ENCODE results near the gene GNAZ. TPM values are rescaled to one million over a fixed set of nuclear protein-coding genes. Genes with fewer than 3 reads are reported as not detected.

Gene GNAZ
- total RNA-seq, 1 donor from 2014 or later, result under 0.01 TPM

DNA sequence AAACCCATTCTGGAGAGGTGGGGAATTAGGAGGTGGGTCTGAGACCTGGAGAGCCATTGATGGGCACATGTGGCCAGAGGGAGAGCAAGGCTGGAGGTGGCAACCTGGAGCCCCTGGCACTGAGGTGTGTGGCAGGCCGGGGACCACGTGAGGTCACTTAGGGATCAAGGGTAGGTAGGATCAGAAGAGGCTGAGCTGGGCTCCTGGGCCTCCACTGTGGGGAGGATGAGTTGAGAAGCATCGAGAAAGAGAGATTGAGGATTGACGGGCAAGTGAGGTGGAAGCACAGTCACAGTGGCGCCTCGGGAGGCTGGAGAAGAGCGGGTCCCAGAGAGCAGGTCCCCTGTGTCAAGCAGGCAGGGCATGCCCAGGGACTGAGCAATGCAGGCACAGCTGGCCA is 4.1 kb downstream of the GNAZ start:
- TF ChIP-seq, protein P1, sequence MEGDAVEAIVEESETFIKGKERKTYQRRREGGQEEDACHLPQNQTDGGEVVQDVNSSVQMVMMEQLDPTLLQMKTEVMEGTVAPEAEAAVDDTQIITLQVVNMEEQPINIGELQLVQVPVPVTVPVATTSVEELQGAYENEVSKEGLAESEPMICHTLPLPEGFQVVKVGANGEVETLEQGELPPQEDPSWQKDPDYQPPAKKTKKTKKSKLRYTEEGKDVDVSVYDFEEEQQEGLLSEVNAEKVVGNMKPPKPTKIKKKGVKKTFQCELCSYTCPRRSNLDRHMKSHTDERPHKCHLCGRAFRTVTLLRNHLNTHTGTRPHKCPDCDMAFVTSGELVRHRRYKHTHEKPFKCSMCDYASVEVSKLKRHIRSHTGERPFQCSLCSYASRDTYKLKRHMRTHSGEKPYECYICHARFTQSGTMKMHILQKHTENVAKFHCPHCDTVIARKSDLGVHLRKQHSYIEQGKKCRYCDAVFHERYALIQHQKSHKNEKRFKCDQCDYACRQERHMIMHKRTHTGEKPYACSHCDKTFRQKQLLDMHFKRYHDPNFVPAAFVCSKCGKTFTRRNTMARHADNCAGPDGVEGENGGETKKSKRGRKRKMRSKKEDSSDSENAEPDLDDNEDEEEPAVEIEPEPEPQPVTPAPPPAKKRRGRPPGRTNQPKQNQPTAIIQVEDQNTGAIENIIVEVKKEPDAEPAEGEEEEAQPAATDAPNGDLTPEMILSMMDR (IDR thresholded peaks at IDR 0.05; ENCODE audit: insufficient read depth, low read length, severe bottlenecking), result no peak
- no peak for DNase-seq (ENCODE audit: low read depth)
- FAIRE-seq, result no peak
- Histone ChIP-seq H3K27me3 (ENCODE audit: control insufficient read depth, insufficient read depth, low read length) (peaks cover 3% of the 10 kb centered on the region), H3K4me3 (ENCODE audit: low read depth, low read length) (no peak overlapping the region), H3K36me3 (ENCODE audit: control insufficient read depth, insufficient read depth, low read length) (no peaks in the 10 kb centered on the region)

DNA sequence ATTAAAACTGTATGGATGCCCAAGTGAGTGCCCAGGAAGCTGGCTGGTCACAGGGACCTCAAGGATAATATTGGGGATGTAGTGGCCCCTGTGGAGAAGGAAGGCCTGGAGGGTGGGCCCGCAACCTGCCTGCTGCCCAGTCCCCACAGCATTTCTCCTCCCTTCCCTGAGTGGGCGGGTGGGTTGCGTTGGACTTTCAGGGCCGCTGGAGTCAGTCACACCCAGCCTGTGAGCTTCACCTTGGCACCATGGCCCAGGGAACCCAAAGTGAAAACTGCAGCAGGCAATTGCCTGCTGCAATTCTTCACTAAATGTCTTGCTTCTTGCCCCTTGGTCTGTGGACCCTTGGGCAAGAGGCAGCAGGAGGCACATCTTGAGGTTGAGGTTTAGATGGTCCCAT is 4.7 kb downstream of the GNAZ start:
- peaks cover 3% of the 10 kb centered on the region for H3K27me3 ChIP-seq (ENCODE audit: control insufficient read depth, insufficient read depth, low read length)
- FAIRE-seq, result no peak
- TF ChIP-seq, protein P1 (IDR thresholded peaks at IDR 0.05; ENCODE audit: insufficient read depth, low read length, severe bottlenecking), result no peak
- no peak overlapping the region for H3K4me3 ChIP-seq (ENCODE audit: low read depth, low read length)
- no peak for DNase-seq (ENCODE audit: low read depth)
- H3K36me3 ChIP-seq (ENCODE audit: control insufficient read depth, insufficient read depth, low read length), result no peaks in the 10 kb centered on the region

DNA sequence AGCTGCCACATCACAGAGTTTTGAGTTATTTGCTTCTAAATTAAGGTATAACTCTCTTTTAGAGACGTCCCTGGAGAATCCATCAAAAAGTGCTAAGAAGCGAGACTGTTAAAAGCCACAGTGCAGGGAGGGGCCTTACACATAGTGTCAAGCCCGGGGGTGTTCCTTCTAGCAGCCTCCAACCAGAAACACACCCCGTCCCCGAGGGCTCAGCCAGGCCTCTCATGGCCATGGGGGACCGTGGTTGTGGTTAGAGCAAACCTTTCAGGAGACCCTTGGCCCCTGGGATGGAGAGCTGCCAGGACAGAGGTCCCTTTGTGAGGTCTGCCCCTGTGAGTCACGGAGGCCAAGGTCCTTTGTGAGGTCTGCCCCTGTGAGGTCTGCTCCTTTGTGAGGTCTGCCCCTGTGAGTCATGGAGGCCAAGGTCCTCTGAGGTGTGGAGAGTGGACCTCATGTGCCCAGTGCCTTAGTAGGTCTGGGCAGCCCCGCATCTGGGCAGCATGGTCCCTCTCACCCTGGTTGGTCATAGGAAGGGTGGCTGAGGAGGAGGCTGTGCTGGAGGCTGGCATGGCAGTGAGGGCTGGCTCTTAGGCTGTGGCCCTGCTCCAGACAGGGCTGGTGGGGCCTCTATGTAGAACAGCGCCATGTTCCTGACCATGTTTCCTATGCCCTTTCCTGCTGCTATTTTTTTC is 5.4 kb downstream of the GNAZ start:
- Histone ChIP-seq H3K36me3 (ENCODE audit: control insufficient read depth, insufficient read depth, low read length) (no peaks in the 10 kb centered on the region), H3K27me3 (ENCODE audit: control insufficient read depth, insufficient read depth, low read length) (peaks cover 3% of the 10 kb centered on the region), H3K4me3 (ENCODE audit: low read depth, low read length) (no peak overlapping the region)
- DNase-seq (ENCODE audit: low read depth) (no peak), FAIRE-seq (no peak)
- TF ChIP-seq, protein P1 (IDR thresholded peaks at IDR 0.05; ENCODE audit: insufficient read depth, low read length, severe bottlenecking), result no peak

DNA sequence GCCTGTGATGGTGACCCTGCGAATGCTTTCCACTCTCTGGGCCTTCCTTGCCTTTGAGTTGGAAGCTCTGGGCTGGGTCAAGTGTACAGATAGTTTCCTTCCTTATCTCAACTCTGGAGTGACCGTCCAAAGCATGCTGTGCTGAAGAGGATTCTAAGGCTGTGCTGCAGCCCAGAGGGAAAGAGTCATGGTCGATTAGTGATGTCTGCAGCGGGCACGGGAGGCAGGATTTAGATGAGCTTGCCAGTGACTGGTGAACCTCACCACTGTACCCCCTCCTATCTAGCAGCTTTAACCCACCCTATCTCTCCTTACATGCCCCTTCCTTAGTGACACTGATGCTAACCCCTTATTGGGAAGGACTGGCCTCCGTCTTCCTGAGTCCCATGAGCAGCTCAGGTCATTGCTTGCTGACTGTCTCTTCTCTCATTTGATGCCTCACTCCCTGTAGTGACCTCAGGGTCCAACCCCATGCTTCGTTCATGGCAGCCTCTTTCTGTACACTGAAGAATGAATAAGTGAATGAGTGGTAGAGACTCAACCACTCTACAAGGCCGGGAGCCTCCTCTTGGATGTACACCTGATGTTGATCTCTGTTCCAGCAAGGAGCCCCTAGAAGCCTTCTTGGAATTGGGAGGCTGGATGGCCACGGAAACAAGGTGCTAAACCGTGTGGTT is 6.7 kb downstream of the GNAZ start:
- Histone ChIP-seq H3K27me3 (ENCODE audit: control insufficient read depth, insufficient read depth, low read length) (no peaks in the 10 kb centered on the region), H3K36me3 (ENCODE audit: control insufficient read depth, insufficient read depth, low read length) (no peaks in the 10 kb centered on the region), H3K4me3 (ENCODE audit: low read depth, low read length) (no peak overlapping the region)
- no peak for DNase-seq (ENCODE audit: low read depth)
- TF ChIP-seq, protein P1 (IDR thresholded peaks at IDR 0.05; ENCODE audit: insufficient read depth, low read length, severe bottlenecking), result no peak
- no peak for FAIRE-seq

DNA sequence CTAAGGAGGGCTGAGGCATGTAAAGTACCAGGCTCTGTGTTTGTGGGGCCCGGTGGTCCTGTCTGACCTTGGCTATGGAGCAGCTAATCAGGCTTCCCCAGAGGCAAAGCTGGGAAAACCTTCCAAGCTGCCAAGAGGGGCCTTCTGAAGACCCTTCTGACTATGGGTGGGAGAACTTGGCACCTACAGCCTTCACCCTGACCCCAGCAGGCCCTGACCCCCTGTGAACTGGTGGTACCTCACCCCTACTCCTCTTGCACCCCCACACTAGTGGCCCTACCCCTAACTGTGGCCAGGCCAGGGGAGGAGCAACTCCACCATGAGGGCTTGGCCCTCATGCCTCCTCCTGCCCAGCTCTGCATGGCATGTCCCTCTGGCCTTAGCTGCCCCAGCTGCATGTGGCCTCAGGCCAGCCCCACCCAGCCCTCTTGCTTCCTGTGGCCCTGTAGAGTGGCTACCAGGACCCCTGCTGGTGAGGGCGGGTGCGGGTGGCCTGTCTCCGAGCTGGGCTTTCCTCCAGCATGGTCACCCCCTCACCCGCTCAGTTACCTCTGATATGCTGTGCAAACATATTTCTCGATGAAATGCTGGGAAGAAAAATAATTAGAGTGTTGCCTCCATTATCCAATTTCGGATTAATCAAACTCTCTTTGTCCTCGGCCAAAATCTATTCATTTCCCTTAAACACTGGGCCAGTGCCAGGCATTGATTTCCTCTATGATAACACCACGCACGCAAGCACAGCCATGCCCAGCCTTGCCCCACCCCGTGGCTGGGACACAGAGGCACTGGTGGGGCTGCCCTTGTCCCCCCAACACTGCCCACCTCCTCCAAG is 7.5 kb downstream of the GNAZ start:
- no peak for DNase-seq (ENCODE audit: low read depth)
- no peaks in the 10 kb centered on the region for H3K27me3 ChIP-seq (ENCODE audit: control insufficient read depth, insufficient read depth, low read length)
- TF ChIP-seq, protein P1 (IDR thresholded peaks at IDR 0.05; ENCODE audit: insufficient read depth, low read length, severe bottlenecking), result no peak

More for the DNA sequence above, 7.5 kb downstream of the GNAZ start:
- no peaks in the 10 kb centered on the region for H3K36me3 ChIP-seq (ENCODE audit: control insufficient read depth, insufficient read depth, low read length)
- H3K4me3 ChIP-seq (ENCODE audit: low read depth, low read length), result no peak overlapping the region
- FAIRE-seq, result no peak
